Measurements from ENCODE around the gene RALGPS1. TPM values are rescaled to one million over a fixed set of nuclear protein-coding genes. Genes with fewer than 3 reads are reported as not detected.

Gene RALGPS1
- polyA plus RNA-seq, 1 of the 3 experiments (the other 2 are of a cell fraction) = 3.9 TPM

DNA sequence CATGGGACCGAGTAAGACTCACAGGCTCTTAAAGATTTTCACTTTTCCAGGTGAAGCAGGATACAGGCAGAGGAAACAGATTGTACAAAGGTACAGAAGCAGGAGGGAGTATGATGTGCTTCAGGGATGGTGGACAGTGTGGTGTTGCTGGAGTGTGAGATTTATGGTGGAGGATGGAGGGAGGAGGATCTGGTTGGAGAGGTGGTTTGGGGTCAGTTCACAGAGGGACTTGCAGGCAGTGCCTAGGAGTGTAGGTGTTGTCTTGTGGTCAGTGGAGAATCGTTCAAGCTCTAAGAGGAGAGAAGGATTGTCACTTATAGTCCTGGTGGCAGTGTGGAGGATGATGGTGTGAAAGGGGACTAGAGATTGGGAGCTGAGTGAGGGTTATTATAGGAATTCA, 11.8 kb downstream of the RALGPS1 start:
- H2AFZ ChIP-seq (ENCODE audit: low read depth) = no peak overlapping the region
- H3K4me1 ChIP-seq (ENCODE audit: control insufficient read depth in 1 of 2, insufficient read depth in 2 of 2, low read depth in 1 of 2, low read length in 1 of 2) = no peaks in the 10 kb centered on the region
- no peaks in the 10 kb centered on the region for H3K9me3 ChIP-seq
- no peaks in the 10 kb centered on the region for H4K20me1 ChIP-seq (ENCODE audit: insufficient read depth)
- ChIA-PET CTCF (interaction anchor here (0.9 to 2.7 kb wide), 2 partner anchors 9 to 14 kb away, joined by 4 to 17 read pairs; no protein-coding TSS in a partner anchor), POLR2A (no interaction called here)
- no peak overlapping the region for H3K9ac ChIP-seq
- 42% methylated on average over 2 of the region's 2 CpGs for WGBS (ENCODE audit: low lambda C conversion rate)
- H3K9me2 ChIP-seq = no peaks in the 10 kb centered on the region
- no peaks in the 10 kb centered on the region for H3K79me2 ChIP-seq (ENCODE audit: insufficient read depth)
- no peak overlapping the region for H3K27ac ChIP-seq (ENCODE audit: low read depth in 2 of 2, low read length in 1 of 2)
- no peak for DNase-seq
- no peaks in the 10 kb centered on the region for H3K27me3 ChIP-seq (ENCODE audit: insufficient read depth)
- no peak overlapping the region for H3K4me2 ChIP-seq
- TF ChIP-seq FOXM1 (IDR thresholded peaks at IDR 0.05; ENCODE audit: low read depth) (no peak), MEF2A (IDR thresholded peaks at IDR 0.05; ENCODE audit: borderline replicate concordance, low read depth) (no peak), SMC3 (IDR thresholded peaks at IDR 0.05; ENCODE audit: low read depth, low read length) (no peak), GABPA (IDR thresholded peaks at IDR 0.05; ENCODE audit: low read depth) (no peak), TAF1 (IDR thresholded peaks at IDR 0.05; ENCODE audit: borderline replicate concordance, low read depth, low read length) (no peak), RFX5 (IDR thresholded peaks at IDR 0.05; ENCODE audit: low read length) (no peak), FOSL2 (IDR thresholded peaks at IDR 0.05; ENCODE audit: borderline replicate concordance, low read depth) (no peak), RXRA (IDR thresholded peaks at IDR 0.05; ENCODE audit: borderline replicate concordance, low read depth) (no peak), MXI1 (IDR thresholded peaks at IDR 0.05; ENCODE audit: low read depth, low read length) (no peak), SIN3A (IDR thresholded peaks at IDR 0.05; ENCODE audit: borderline replicate concordance, low read depth, low read length) (no peak), ELF1 (IDR thresholded peaks at IDR 0.05) (no peak), POLR2AphosphoS5 (IDR thresholded peaks at IDR 0.05; ENCODE audit: low read depth, low read length) (no peak), YY1 (IDR thresholded peaks at IDR 0.05; ENCODE audit: low read depth) (no peak)
- H3K4me3 ChIP-seq (ENCODE audit: low read depth in 2 of 2, low read length in 1 of 2) = no peak overlapping the region
- H3F3A ChIP-seq (replicated peaks; ENCODE audit: insufficient read depth) = no peaks in the 10 kb centered on the region
- H3K36me3 ChIP-seq (replicated peaks in 1 of 2; ENCODE audit: control insufficient read depth in 1 of 2, insufficient read depth in 2 of 2, low read length in 1 of 2) = no peaks in the 10 kb centered on the region

DNA sequence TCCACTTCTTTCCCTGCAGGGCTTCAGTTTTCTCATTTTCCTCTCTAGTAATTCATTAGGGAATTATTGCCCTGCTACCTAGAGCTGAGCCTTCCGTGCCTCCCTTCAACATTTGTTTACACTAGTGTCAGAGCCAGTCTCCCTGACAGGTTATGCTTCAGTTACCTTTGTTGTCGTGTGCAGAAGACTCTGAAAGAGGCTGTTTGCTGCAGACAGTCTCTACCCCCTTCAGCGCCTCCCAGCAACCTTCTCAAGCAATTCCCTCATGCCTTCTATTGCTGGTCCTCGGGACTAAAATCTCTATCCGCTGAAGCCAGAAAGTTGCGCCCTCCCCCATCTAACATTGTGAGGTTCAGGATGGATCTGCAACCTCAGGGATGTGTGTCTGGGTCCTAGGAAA, 12.8 kb downstream of the RALGPS1 start:
- Histone ChIP-seq H3K4me2 (no peak overlapping the region), H2AFZ (ENCODE audit: low read depth) (no peak overlapping the region), H3K4me3 (ENCODE audit: low read depth in 2 of 2, low read length in 1 of 2) (no peak overlapping the region), H3K79me2 (ENCODE audit: insufficient read depth) (no peaks in the 10 kb centered on the region), H3F3A (replicated peaks; ENCODE audit: insufficient read depth) (no peaks in the 10 kb centered on the region), H3K9ac (no peak overlapping the region), H3K36me3 (replicated peaks in 1 of 2; ENCODE audit: control insufficient read depth in 1 of 2, insufficient read depth in 2 of 2, low read length in 1 of 2) (no peaks in the 10 kb centered on the region), H3K9me2 (no peaks in the 10 kb centered on the region), H4K20me1 (ENCODE audit: insufficient read depth) (no peaks in the 10 kb centered on the region), H3K27ac (ENCODE audit: low read depth in 2 of 2, low read length in 1 of 2) (no peak overlapping the region), H3K4me1 (ENCODE audit: control insufficient read depth in 1 of 2, insufficient read depth in 2 of 2, low read depth in 1 of 2, low read length in 1 of 2) (no peaks in the 10 kb centered on the region), H3K9me3 (no peaks in the 10 kb centered on the region), H3K27me3 (ENCODE audit: insufficient read depth) (no peaks in the 10 kb centered on the region)
- 73% methylated on average over 6 of the region's 6 CpGs for WGBS (ENCODE audit: low lambda C conversion rate)
- CTCF ChIA-PET = interaction anchor here (1.2 to 2.7 kb wide), 3 partner anchors 13 to 272 kb away, joined by 3 to 17 read pairs (median 5); no protein-coding TSS in a partner anchor
- DNase-seq = no peak
- POLR2A ChIA-PET = no interaction called here
- TF ChIP-seq NFIC (IDR thresholded peaks at IDR 0.05; ENCODE audit: borderline replicate concordance) (no peak), TAF1 (IDR thresholded peaks at IDR 0.05; ENCODE audit: borderline replicate concordance, low read depth, low read length) (no peak), ELF1 (IDR thresholded peaks at IDR 0.05) (no peak), NRF1 (IDR thresholded peaks at IDR 0.05; ENCODE audit: low read depth, low read length) (no peak), MXI1 (IDR thresholded peaks at IDR 0.05; ENCODE audit: low read depth, low read length) (no peak), RXRA (IDR thresholded peaks at IDR 0.05; ENCODE audit: borderline replicate concordance, low read depth) (no peak), CHD2 (IDR thresholded peaks at IDR 0.05; ENCODE audit: low read length, partially characterized antibody) (no peak), EZH2phosphoT487 (IDR thresholded peaks at IDR 0.05; ENCODE audit: borderline replicate concordance, low read depth) (no peak)
- TF ChIP-seq, protein P1, sequence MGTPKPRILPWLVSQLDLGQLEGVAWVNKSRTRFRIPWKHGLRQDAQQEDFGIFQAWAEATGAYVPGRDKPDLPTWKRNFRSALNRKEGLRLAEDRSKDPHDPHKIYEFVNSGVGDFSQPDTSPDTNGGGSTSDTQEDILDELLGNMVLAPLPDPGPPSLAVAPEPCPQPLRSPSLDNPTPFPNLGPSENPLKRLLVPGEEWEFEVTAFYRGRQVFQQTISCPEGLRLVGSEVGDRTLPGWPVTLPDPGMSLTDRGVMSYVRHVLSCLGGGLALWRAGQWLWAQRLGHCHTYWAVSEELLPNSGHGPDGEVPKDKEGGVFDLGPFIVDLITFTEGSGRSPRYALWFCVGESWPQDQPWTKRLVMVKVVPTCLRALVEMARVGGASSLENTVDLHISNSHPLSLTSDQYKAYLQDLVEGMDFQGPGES (IDR thresholded peaks at IDR 0.05; ENCODE audit: low read depth, low read length) = no peak
- TF ChIP-seq, protein P2, sequence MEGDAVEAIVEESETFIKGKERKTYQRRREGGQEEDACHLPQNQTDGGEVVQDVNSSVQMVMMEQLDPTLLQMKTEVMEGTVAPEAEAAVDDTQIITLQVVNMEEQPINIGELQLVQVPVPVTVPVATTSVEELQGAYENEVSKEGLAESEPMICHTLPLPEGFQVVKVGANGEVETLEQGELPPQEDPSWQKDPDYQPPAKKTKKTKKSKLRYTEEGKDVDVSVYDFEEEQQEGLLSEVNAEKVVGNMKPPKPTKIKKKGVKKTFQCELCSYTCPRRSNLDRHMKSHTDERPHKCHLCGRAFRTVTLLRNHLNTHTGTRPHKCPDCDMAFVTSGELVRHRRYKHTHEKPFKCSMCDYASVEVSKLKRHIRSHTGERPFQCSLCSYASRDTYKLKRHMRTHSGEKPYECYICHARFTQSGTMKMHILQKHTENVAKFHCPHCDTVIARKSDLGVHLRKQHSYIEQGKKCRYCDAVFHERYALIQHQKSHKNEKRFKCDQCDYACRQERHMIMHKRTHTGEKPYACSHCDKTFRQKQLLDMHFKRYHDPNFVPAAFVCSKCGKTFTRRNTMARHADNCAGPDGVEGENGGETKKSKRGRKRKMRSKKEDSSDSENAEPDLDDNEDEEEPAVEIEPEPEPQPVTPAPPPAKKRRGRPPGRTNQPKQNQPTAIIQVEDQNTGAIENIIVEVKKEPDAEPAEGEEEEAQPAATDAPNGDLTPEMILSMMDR (IDR thresholded peaks at IDR 0.05) = no peak
- TF ChIP-seq, protein P3, sequence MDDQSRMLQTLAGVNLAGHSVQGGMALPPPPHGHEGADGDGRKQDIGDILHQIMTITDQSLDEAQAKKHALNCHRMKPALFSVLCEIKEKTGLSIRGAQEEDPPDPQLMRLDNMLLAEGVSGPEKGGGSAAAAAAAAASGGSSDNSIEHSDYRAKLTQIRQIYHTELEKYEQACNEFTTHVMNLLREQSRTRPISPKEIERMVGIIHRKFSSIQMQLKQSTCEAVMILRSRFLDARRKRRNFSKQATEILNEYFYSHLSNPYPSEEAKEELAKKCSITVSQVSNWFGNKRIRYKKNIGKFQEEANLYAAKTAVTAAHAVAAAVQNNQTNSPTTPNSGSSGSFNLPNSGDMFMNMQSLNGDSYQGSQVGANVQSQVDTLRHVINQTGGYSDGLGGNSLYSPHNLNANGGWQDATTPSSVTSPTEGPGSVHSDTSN (IDR thresholded peaks at IDR 0.05) = no peak
- TF ChIP-seq, protein P4, sequence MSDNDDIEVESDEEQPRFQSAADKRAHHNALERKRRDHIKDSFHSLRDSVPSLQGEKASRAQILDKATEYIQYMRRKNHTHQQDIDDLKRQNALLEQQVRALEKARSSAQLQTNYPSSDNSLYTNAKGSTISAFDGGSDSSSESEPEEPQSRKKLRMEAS (IDR thresholded peaks at IDR 0.05; ENCODE audit: low read depth) = no peak
- TF ChIP-seq, protein P5, sequence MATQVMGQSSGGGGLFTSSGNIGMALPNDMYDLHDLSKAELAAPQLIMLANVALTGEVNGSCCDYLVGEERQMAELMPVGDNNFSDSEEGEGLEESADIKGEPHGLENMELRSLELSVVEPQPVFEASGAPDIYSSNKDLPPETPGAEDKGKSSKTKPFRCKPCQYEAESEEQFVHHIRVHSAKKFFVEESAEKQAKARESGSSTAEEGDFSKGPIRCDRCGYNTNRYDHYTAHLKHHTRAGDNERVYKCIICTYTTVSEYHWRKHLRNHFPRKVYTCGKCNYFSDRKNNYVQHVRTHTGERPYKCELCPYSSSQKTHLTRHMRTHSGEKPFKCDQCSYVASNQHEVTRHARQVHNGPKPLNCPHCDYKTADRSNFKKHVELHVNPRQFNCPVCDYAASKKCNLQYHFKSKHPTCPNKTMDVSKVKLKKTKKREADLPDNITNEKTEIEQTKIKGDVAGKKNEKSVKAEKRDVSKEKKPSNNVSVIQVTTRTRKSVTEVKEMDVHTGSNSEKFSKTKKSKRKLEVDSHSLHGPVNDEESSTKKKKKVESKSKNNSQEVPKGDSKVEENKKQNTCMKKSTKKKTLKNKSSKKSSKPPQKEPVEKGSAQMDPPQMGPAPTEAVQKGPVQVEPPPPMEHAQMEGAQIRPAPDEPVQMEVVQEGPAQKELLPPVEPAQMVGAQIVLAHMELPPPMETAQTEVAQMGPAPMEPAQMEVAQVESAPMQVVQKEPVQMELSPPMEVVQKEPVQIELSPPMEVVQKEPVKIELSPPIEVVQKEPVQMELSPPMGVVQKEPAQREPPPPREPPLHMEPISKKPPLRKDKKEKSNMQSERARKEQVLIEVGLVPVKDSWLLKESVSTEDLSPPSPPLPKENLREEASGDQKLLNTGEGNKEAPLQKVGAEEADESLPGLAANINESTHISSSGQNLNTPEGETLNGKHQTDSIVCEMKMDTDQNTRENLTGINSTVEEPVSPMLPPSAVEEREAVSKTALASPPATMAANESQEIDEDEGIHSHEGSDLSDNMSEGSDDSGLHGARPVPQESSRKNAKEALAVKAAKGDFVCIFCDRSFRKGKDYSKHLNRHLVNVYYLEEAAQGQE (IDR thresholded peaks at IDR 0.05; ENCODE audit: low read depth, low read length) = no peak
